WTC11 (cell line): ENCODE results near the gene ATOSB.

ENCODE experiments used
- CDX4 ChIP-seq: fragments of 250-450 bp; sonication (Bioruptor Pico); IDR thresholded peaks from 2 replicates; pipeline ENCODE4 v1.9.0; 2021; ENCODE audit warnings: moderate library complexity, mild to moderate bottlenecking, inconsistent platforms, borderline replicate concordance
- CREB1 ChIP-seq: sonication (generic); formaldehyde crosslinking; IDR thresholded peaks from 2 replicates; pipeline ENCODE4 v1.8.0; 2023; ENCODE audit warnings: mild to moderate bottlenecking, missing genetic modification reagents
- ELF4 ChIP-seq: sonication (generic); formaldehyde crosslinking; IDR thresholded peaks from 2 replicates; pipeline ENCODE4 v1.8.1; 2022; ENCODE audit warnings: low read depth, mild to moderate bottlenecking, moderate library complexity, missing genetic modification reagents
- NFE2L1 ChIP-seq: sonication (generic); formaldehyde crosslinking; IDR thresholded peaks from 2 replicates; pipeline ENCODE4 v1.8.1; 2023; ENCODE audit warnings: missing genetic modification reagents
- NR1H2 ChIP-seq: sonication (generic); formaldehyde crosslinking; IDR thresholded peaks from 2 replicates; pipeline ENCODE4 v1.9.0; 2021; ENCODE audit warnings: mild to moderate bottlenecking, moderate library complexity, missing genetic modification reagents
- USF1 ChIP-seq: sonication (generic); formaldehyde crosslinking; IDR thresholded peaks from 2 replicates; pipeline ENCODE4 v1.8.0; 2022; ENCODE audit warnings: mild to moderate bottlenecking, missing genetic modification reagents
- USF2 ChIP-seq: sonication (generic); formaldehyde crosslinking; IDR thresholded peaks from 2 replicates; pipeline ENCODE4 v1.8.1; 2023; ENCODE audit warnings: mild to moderate bottlenecking, missing genetic modification reagents, moderate library complexity
- TF ChIP-seq, protein P1 (sequence below): fragments of 200-600 bp; IDR thresholded peaks from 2 replicates; pipeline ENCODE4 v1.8.0; 2022; ENCODE audit warnings: antibody characterized with exemption

- TF ChIP-seq, protein P1, sequence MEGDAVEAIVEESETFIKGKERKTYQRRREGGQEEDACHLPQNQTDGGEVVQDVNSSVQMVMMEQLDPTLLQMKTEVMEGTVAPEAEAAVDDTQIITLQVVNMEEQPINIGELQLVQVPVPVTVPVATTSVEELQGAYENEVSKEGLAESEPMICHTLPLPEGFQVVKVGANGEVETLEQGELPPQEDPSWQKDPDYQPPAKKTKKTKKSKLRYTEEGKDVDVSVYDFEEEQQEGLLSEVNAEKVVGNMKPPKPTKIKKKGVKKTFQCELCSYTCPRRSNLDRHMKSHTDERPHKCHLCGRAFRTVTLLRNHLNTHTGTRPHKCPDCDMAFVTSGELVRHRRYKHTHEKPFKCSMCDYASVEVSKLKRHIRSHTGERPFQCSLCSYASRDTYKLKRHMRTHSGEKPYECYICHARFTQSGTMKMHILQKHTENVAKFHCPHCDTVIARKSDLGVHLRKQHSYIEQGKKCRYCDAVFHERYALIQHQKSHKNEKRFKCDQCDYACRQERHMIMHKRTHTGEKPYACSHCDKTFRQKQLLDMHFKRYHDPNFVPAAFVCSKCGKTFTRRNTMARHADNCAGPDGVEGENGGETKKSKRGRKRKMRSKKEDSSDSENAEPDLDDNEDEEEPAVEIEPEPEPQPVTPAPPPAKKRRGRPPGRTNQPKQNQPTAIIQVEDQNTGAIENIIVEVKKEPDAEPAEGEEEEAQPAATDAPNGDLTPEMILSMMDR = no peak
- no peak for TF ChIP-seq NR1H2 (CRISPR knock-in tag)
- no peak for TF ChIP-seq CREB1 (CRISPR knock-in tag)
- TF ChIP-seq ELF4 (CRISPR knock-in tag) = no peak
- peak; percentile 83 for TF ChIP-seq USF2 (CRISPR knock-in tag)
- no peak for TF ChIP-seq NFE2L1 (CRISPR knock-in tag)
- no peak for TF ChIP-seq CDX4 (CRISPR knock-in tag)
- peak; percentile 86 for TF ChIP-seq USF1 (CRISPR knock-in tag)
Observed at GRCh38 chr9:35115680-35116538, at the start of gene ATOSB.
